H54 (cell line): ENCODE measurements around the gene PRKCA.

Experiments used
- DNase-seq: peaks from one replicate; pipeline ENCODE4 v3.0.0; 2011; ENCODE audit warnings: low spot score, mixed read lengths; ENCODE audit not compliant: insufficient read length
- FAIRE-seq: peaks from 3 replicates; lab custom pipeline; 2011; peaks lifted over from hg19 to GRCh38; lab: Jason Lieb, UNC
- POLR2A ChIP-seq: IDR thresholded peaks from 2 replicates; pipeline ENCODE4 v1.6.1; 2011; ENCODE audit warnings: low read depth, mild to moderate bottlenecking, low read length

PRKCA gene

DNA sequence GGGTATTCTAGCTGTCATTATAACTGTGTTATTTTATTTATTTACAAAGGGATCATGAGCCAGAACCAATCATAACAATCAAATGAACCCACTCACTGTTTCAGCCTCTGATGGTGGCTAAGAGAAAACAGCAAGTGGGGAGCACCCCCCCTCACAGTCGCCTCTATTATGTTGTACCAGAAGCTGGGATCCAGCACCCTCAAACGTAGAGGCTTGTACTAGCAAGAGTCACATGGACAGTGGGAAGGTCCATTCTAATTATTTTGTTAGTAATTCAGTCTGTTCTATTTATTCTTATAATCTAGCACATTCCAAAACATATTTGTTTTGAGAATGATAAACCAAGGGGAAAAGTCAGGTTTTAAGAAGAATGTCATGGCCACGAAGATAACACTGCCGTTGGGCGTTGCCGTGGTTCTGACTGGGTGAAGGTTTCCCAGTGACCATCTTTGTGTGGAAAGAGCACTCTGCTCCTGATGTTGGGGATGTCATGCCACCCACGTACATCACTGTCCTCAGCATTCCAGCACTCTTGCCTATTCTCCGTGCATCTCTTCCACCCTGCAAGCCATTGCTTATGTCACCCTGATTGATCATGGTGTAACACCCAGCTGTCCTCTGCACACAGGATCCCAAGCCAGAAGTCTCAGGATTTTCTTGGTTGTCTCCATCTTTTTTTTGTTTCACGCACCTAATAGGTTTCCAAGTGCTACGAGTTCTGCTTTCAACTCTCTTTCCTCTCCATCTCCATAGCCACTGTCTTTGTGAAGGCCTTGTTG lies 205.8 kb downstream of the PRKCA start:
- DNase-seq, result no peak
- FAIRE-seq, result no peak
- TF ChIP-seq POLR2A, result no peak

DNA sequence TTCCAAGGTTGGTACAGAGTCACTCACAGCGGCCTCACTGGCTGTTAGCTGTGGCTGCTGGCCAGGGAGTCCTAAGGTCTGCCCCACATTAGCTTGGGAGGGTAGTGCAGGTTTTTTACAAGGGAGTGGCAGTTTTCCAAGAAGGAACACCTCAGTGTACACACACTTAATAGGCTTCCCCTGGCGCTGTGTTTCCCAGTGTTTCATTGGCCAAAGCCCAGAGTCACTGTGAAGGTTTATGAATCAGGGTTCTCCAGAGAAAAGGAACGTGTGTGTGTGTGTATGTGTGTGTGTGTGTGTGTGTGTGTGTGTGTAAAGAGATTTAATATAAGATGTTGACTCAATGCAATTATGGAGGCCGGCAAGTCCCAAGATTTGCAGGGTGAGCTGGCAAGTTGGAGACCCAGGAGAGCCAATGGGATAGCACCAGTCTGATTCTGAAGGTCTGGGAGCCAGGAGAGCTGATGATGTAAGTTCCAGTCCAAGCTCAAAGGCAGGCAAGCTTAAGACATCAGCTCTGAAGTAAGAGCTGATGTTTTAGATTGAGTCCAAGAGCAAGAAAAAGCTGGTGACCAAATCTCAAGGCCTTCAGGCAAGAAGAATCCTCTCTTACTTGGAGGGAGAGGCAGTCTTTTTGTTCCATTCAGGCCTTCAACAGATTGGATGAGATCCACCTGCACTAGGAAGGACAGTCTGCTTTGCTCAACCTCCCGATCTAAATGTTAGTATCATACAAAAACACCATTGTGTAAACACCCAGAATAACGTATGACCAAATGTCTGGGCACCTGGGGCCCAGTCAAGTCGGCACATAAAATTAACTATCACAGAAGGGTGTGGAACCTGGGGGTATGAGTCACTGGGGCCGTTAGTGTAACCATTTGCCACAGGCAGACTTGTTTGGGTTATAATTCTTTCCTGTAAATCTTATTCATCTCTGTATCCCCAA lies 206.8 kb downstream of the PRKCA start:
- peak; percentile 36 for FAIRE-seq
- peak; percentile 60 for DNase-seq
- TF ChIP-seq POLR2A, result no peak

DNA sequence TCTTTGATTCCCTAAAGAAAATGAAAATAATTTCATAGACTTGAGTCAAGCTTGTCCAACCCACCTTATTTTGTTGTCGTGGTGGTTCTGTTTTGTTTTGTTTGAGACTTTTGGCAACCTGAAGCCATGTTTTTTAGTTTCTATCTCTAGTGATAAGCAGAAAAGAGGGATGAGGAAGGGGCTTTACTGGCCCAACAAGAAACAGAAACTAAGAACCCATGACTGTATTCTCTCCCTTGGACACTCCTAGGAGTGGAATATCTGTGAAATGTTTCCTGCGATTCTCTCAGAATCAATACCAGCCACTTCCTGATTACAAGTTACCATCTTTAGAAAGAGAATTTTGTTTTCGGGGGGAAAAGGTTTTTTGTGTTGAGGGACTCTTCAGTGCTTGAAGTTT lies 207.5 kb downstream of the PRKCA start:
- no peak for TF ChIP-seq POLR2A
- FAIRE-seq (no peak), DNase-seq (no peak)

- no peak for TF ChIP-seq POLR2A
- FAIRE-seq (no peak), DNase-seq (no peak)
Measured at GRCh38 chr17:66511135-66511534, 208.7 kb downstream of the PRKCA start.

DNA sequence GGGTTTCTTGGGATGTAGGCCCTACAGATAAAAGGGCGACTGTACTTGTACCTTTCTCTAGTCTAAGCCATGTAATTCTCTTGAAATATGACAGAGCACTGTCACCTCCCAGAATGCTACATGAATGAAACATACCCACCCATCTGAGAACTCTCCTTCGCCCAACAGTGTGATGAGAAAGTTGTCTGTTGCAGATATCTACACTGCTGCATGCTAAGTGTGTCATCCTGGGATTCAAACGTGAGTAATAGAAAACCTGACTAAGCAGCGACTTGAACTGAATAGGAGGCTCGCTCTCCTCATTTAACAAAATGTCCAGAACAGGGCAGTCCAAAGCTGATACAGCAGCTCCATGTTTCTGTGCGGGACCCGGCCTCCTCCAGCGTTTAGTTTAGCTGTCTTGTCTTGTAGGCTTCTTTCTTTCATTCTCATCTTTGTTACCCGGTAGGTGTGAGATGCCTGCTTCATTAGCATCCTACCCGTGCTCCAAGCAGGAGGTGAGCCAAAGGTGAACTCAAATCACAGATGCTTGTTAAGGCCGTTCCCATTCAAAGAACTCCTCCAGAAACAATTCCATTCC lies 211.9 kb downstream of the PRKCA start:
- FAIRE-seq, result no peak
- peak; percentile 16 for DNase-seq
- no peak for TF ChIP-seq POLR2A

DNA sequence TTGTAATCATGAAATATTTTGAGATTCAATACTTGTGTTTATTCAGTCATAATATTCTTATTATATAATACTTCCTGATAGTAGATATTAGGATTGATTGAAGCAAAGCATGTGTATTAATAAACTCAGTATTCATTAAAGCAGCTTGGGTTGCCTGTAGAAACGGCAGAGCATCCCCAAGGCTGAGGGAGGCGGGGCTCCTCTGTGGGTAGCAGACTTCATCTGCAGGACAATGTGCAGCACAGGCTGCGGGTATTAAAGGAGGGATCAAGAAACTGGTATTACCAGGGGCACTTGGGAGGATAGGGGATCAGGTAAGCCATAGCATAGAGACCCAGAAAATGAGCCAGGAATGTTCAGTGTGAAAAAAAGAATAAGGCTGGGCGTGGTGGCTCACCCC lies 213.6 kb downstream of the PRKCA start:
- no peak for FAIRE-seq
- TF ChIP-seq POLR2A, result no peak
- no peak for DNase-seq

DNA sequence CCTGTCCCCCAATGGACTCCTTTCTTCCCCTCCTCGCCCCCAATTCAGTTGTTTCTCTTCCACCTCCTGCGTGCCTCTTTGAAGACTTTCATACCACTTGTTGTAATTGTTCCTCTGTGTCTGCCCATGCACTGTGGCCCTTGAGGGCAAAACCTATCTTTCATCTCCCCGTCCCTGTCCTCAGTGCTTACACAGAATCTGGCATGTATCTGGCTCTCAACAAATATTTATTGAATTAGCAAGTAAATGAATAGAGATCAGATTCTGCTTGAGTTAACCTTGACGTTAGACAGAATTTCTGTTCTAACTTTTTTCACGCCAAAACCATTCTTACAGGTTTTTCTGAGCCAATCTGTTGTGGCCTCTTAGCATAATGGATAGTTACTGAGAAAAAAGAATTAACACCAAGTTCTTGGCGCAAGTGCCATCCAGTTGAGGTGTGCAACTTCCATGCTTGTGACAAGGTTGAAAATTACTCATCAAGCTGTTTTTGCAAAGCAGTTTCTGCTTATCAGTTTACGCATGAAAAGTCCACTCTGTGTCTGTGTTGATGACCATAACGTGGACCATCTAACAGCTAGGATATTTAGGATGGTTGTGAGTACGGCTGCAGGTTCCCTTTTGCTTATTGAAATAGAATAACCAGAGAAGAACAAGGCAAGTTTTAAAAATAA lies 215.1 kb downstream of the PRKCA start:
- FAIRE-seq (no peak), DNase-seq (no peak)
- TF ChIP-seq POLR2A, result no peak

DNA sequence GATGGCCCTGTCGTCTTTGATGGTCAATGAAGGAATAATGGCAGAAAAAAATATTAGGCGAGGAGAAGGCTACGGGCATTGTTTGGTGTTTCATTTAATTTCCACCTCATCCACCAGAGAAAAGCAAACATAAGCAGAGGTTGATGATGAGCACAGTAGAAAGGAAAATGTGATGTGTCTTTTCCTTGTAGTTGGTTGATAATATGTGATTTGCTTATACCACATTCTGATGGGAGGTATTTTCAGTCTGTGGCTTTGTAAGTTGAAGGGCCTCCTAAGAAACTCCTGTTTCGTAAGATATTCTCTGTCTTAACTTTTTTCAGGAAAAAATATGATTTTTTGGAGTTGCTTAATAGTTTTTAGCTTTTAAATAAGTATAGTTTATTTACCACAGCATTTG lies 215.7 kb downstream of the PRKCA start:
- FAIRE-seq, result no peak

DNA sequence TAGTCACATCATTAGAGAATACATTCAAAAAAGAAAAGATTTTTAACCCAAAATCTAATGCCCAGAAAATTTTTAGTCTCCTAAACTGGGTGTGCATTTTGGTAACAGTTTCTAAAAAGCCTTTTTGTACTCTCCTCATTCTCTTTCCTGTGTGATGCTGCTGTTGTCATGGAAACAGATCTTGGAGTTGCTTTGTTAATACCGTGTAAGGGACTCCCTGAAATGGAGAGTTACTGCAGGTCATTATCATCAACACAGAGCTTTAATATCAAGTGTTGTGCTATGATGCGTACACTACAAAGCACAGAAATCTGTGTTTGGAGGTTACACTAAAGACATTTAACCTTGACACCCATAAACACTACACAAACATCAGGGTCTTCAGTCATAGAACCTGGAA lies 216.3 kb downstream of the PRKCA start:
- FAIRE-seq, result no peak
- no peak for TF ChIP-seq POLR2A
- no peak for DNase-seq

More for the DNA sequence above, 215.7 kb downstream of the PRKCA start:
- TF ChIP-seq POLR2A, result no peak
- no peak for DNase-seq

DNA sequence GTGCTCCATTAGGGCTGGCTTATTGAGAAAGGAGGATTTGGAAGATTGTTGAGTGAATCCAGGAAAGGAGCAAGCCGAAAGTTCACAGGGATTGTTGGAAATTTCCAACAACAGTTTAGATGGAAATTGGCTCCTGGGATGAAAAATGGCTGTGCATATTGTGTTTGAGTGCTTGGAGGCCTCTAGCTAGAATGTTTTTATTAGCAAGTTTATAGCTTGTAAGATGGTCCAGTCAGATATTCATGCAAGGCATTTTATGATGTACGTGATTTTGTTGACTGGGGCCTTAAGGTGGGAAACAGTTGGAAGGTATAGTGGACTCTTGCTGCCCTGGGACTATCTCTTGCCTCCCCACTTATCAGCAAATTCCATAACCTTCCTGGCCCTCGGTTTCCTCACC lies 216.7 kb downstream of the PRKCA start:
- TF ChIP-seq POLR2A, result no peak
- FAIRE-seq (no peak), DNase-seq (no peak)

GRCh38 chr17:66520999-66521398 lies 218.6 kb downstream of the PRKCA start:
- TF ChIP-seq POLR2A, result no peak
- FAIRE-seq (no peak), DNase-seq (no peak)

- FAIRE-seq (no peak), DNase-seq (no peak)
- no peak for TF ChIP-seq POLR2A
Measured at GRCh38 chr17:66522591-66523272, 220.3 kb downstream of the PRKCA start.
